H1 (cell line): Measurements from ENCODE around the gene OR6N1. TPM values are rescaled to one million over a fixed set of nuclear protein-coding genes. Genes with fewer than 3 reads are reported as not detected.

ENCODE experiments used
- PHF8 ChIP-seq: fragments of 200-600 bp; sonication (generic); conservative IDR thresholded peaks from 2 replicates; pipeline ENCODE4 v1.7.1; 2012; ENCODE audit warnings: low read depth, mild to moderate bottlenecking, inconsistent platforms, low read length, moderate library complexity
- TAF1 ChIP-seq: IDR thresholded peaks from 2 replicates; pipeline ENCODE4 v1.6.1; 2011; ENCODE audit warnings: mild to moderate bottlenecking, low read depth, low read length
- YY1 ChIP-seq: IDR thresholded peaks from 2 replicates; pipeline ENCODE4 v1.6.1; 2011; ENCODE audit warnings: low read depth, mild to moderate bottlenecking, low read length
- polyA plus RNA-seq, 7 experiments: library from polyadenylated mRNA; depleted of rRNA in 3 of 7; stranded (reverse) in 5 of 7; unstranded in 2 of 7; fragments of >200 nt in 5 of 7; fragments of 200-250 nt in 2 of 7; gene quantifications; 1 replicate in 5 of 7; 2 replicates in 1 of 7; 4 replicates in 1 of 7; pipeline versions ENCODE4 v1.2.1 to v1.2.3, GENCODE V29; 2011 to 2013; ENCODE audit warnings: missing spikeins in 2 of 7, mixed read lengths in 2 of 7
- total RNA-seq: library from RNA; stranded (reverse); fragmentation: NEBNext Ultra II Directional; extraction: Animal tissue kit (Norgen Biotek cat#: 25700); gene quantifications from 2 replicates; pipeline ENCODE4 v1.2.1, GENCODE V29; 2021
- TF ChIP-seq, protein P1 (sequence below): IDR thresholded peaks from 2 replicates; pipeline ENCODE4 v1.6.1; 2012; ENCODE audit warnings: inconsistent platforms
- TF ChIP-seq, protein P2 (sequence below): IDR thresholded peaks from 2 replicates; pipeline ENCODE4 v1.6.1; 2011; ENCODE audit warnings: low read length, improper control_type of control experiment

The OR6N1 gene
- total and polyA plus RNA-seq, 2 of the 8 experiments (the other 6 are each of a cell fraction or from before 2014, with no cell fraction given) = not detected

DNA sequence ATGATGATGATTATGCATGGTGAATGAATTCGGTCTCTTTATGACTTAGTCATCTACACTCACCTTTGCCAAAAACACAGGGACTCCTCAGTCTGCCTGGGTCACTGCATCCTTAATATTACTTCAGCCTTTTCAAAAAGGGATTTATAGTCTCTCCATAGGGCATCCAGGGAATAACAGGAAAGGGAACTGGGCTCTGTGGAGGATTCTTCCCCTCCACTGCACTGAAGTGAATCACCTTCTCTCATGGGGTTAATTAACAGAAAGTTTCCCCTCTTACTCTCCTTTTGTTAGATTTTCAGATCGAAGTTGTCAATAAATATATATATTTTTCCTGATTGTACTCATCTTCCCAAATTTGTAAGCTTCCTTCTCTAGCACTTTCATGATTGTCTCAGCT lies 51.4 kb downstream of the OR6N1 start, which contains the start of gene OR6K3 (continued):
- TF ChIP-seq, protein P1, sequence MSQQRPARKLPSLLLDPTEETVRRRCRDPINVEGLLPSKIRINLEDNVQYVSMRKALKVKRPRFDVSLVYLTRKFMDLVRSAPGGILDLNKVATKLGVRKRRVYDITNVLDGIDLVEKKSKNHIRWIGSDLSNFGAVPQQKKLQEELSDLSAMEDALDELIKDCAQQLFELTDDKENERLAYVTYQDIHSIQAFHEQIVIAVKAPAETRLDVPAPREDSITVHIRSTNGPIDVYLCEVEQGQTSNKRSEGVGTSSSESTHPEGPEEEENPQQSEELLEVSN = no peak
- TF ChIP-seq, protein P2, sequence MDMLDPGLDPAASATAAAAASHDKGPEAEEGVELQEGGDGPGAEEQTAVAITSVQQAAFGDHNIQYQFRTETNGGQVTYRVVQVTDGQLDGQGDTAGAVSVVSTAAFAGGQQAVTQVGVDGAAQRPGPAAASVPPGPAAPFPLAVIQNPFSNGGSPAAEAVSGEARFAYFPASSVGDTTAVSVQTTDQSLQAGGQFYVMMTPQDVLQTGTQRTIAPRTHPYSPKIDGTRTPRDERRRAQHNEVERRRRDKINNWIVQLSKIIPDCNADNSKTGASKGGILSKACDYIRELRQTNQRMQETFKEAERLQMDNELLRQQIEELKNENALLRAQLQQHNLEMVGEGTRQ = no peak
- TF ChIP-seq PHF8 = no peak
- TF ChIP-seq TAF1 = no peak
- no peak for TF ChIP-seq YY1
